ENCODE measurements around the gene GPR39. TPM values are rescaled to one million over a fixed set of nuclear protein-coding genes. Genes with fewer than 3 reads are reported as not detected.

GPR39 gene
- total RNA-seq, 6 experiments from 2014 or later = 2.2 to 3.0 (median 2.5) TPM

GRCh38 chr2:132589111-132589830, 172.7 kb downstream of the GPR39 start:
- no peak for DNase-seq
- H3K4me1 Mint-ChIP-seq (ENCODE audit: low read depth) = peaks cover 6% of the 10 kb centered on the region; the same call in 1 of the 2 replicates
- no peaks in the 10 kb centered on the region; the same call in 1 of the 2 replicates for H3K9me3 Mint-ChIP-seq
- no peaks in the 10 kb centered on the region for H3K36me3 Mint-ChIP-seq (ENCODE audit: low read depth)
- H3K27me3 Mint-ChIP-seq (ENCODE audit: insufficient read depth) = no peaks in the 10 kb centered on the region; the same call in 1 of the 2 replicates
- TF ChIP-seq, protein P1, sequence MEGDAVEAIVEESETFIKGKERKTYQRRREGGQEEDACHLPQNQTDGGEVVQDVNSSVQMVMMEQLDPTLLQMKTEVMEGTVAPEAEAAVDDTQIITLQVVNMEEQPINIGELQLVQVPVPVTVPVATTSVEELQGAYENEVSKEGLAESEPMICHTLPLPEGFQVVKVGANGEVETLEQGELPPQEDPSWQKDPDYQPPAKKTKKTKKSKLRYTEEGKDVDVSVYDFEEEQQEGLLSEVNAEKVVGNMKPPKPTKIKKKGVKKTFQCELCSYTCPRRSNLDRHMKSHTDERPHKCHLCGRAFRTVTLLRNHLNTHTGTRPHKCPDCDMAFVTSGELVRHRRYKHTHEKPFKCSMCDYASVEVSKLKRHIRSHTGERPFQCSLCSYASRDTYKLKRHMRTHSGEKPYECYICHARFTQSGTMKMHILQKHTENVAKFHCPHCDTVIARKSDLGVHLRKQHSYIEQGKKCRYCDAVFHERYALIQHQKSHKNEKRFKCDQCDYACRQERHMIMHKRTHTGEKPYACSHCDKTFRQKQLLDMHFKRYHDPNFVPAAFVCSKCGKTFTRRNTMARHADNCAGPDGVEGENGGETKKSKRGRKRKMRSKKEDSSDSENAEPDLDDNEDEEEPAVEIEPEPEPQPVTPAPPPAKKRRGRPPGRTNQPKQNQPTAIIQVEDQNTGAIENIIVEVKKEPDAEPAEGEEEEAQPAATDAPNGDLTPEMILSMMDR (IDR thresholded peaks at IDR 0.05) = no peak
- H3K4me3 Mint-ChIP-seq = no peak overlapping the region
- no peak overlapping the region for H3K27ac Mint-ChIP-seq

DNA sequence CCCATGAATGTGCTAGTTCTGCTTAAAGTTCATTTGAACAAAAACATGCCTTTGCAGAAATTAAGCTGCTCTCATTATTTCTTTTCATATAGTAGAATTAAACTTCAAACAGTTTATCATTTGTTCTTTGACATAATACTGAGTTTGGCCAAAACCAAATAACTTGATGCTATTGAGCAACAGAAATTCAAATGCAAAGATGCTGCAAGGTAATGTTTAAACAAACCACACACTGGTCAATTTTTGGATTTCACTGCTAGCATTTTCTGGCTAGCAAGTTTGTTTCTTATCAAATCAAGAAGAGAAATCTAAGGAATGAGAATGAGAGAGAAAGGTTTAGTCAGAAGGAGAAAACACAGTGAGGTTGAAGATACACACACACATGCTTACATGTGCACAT, 173.4 kb downstream of the GPR39 start:
- H3K9me3 Mint-ChIP-seq = no peaks in the 10 kb centered on the region; the same call in 1 of the 2 replicates
- TF ChIP-seq, protein P1 (IDR thresholded peaks at IDR 0.05) = no peak
- no peak overlapping the region for H3K27ac Mint-ChIP-seq
- DNase-seq = no peak
- no peaks in the 10 kb centered on the region; the same call in 1 of the 2 replicates for H3K27me3 Mint-ChIP-seq (ENCODE audit: insufficient read depth)
- no peak overlapping the region for H3K4me3 Mint-ChIP-seq
- H3K4me1 Mint-ChIP-seq (ENCODE audit: low read depth) = peaks cover 6% of the 10 kb centered on the region; the same call in 1 of the 2 replicates
- H3K36me3 Mint-ChIP-seq (ENCODE audit: low read depth) = no peaks in the 10 kb centered on the region

- H3K4me1 Mint-ChIP-seq (ENCODE audit: low read depth) = peaks cover 6% of the 10 kb centered on the region; the same call in 1 of the 2 replicates
- H3K27ac Mint-ChIP-seq = no peak overlapping the region
- DNase-seq = no peak
- TF ChIP-seq, protein P1 (IDR thresholded peaks at IDR 0.05) = no peak
- H3K27me3 Mint-ChIP-seq (ENCODE audit: insufficient read depth) = no peaks in the 10 kb centered on the region; the same call in 1 of the 2 replicates
- H3K9me3 Mint-ChIP-seq = no peaks in the 10 kb centered on the region; the same call in 1 of the 2 replicates
- no peaks in the 10 kb centered on the region for H3K36me3 Mint-ChIP-seq (ENCODE audit: low read depth)
- H3K4me3 Mint-ChIP-seq = no peak overlapping the region
These were observed 176.6 kb downstream of the GPR39 start for GRCh38 chr2:132593171-132593570.

- peaks cover 6% of the 10 kb centered on the region; the same call in 1 of the 2 replicates for H3K4me1 Mint-ChIP-seq (ENCODE audit: low read depth)
- TF ChIP-seq, protein P1 (IDR thresholded peaks at IDR 0.05) = no peak
- no peaks in the 10 kb centered on the region; the same call in 1 of the 2 replicates for H3K27me3 Mint-ChIP-seq (ENCODE audit: insufficient read depth)
- H3K9me3 Mint-ChIP-seq = no peaks in the 10 kb centered on the region; the same call in 1 of the 2 replicates
- DNase-seq = no peak
- no peaks in the 10 kb centered on the region for H3K36me3 Mint-ChIP-seq (ENCODE audit: low read depth)
- no peak overlapping the region for H3K27ac Mint-ChIP-seq
- no peak overlapping the region for H3K4me3 Mint-ChIP-seq
These were observed 178.6 kb downstream of the GPR39 start for GRCh38 chr2:132595186-132595585.

DNA sequence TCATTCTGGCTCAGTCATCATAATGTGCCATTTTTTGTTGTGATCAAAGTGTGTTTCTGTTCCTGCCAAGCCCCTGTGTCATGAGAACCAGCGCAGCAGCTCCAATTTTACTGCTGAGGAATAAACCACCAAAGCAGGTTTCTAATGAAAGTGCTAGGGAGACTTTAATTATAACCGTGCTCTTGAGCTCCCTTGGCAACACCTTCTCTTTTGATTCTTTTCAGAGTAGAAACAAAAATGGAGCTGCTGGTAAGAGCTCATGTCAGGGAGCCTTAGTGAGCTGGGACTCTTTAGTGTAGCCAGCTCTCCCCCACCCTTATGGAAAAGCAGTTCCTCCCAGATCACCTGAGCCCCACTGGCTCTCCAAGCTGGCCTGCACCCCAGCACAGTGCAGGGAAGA, 179.1 kb downstream of the GPR39 start:
- Mint-ChIP-seq H3K4me1 (ENCODE audit: low read depth) (peaks cover 6% of the 10 kb centered on the region; the same call in 1 of the 2 replicates), H3K9me3 (no peaks in the 10 kb centered on the region; the same call in 1 of the 2 replicates), H3K27me3 (ENCODE audit: insufficient read depth) (no peaks in the 10 kb centered on the region), H3K4me3 (no peak overlapping the region), H3K27ac (no peak overlapping the region), H3K36me3 (ENCODE audit: low read depth) (no peaks in the 10 kb centered on the region)
- TF ChIP-seq, protein P1 (IDR thresholded peaks at IDR 0.05) = no peak
- no peak for DNase-seq

Measured in HFFc6 (cell line).